Coronary artery (tissue), 2 donors: ENCODE measurements around the gene PTCD1.

Experiments used
- DNase-seq: peaks from one replicate; pipeline ENCODE4 v3.0.0-alpha.2; 2017; ENCODE audit warnings: low spot score
- H3K27ac ChIP-seq, 2 donors: fragments of 200-600 bp; sonication (generic); one replicate each; pipeline ENCODE4 v1.5.1; 2016 to 2019
- H3K4me3 ChIP-seq: fragments of 200-600 bp; sonication (generic); 2 replicates; pipeline ENCODE4 v1.5.1; 2016; ENCODE audit warnings: mild to moderate bottlenecking, moderate library complexity
- TF ChIP-seq, protein P1 (sequence below): fragments of 200-600 bp; sonication (generic); IDR thresholded peaks from one replicate; pipeline ENCODE4 v1.5.1; 2019; ENCODE audit warnings: antibody characterized with exemption

PTCD1 gene

DNA sequence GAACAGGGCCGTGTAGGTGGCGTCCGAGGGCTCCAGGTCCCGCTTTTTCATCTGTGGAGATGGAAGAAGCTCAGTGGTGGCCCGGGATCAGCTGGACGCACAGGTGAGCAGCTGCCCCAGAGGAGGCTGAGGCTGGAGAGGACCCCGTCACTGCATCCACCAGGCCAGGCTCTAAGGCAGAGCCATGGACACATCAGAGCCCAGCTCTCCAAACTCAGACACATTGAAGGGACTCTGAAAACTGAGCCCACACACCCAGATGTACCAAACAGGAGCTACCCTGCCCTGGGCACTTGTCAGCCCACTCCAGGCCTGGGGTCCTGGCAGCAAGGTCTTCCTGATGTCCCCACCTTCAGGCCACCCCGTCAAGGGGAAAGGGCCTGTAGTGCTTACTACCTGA is 8.8 kb downstream of the PTCD1 start:
- DNase-seq, result no peak
- H3K4me3 ChIP-seq, result no peak overlapping the region
- TF ChIP-seq, protein P1, sequence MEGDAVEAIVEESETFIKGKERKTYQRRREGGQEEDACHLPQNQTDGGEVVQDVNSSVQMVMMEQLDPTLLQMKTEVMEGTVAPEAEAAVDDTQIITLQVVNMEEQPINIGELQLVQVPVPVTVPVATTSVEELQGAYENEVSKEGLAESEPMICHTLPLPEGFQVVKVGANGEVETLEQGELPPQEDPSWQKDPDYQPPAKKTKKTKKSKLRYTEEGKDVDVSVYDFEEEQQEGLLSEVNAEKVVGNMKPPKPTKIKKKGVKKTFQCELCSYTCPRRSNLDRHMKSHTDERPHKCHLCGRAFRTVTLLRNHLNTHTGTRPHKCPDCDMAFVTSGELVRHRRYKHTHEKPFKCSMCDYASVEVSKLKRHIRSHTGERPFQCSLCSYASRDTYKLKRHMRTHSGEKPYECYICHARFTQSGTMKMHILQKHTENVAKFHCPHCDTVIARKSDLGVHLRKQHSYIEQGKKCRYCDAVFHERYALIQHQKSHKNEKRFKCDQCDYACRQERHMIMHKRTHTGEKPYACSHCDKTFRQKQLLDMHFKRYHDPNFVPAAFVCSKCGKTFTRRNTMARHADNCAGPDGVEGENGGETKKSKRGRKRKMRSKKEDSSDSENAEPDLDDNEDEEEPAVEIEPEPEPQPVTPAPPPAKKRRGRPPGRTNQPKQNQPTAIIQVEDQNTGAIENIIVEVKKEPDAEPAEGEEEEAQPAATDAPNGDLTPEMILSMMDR, result no peak
- H3K27ac ChIP-seq, result no peak overlapping the region

DNA sequence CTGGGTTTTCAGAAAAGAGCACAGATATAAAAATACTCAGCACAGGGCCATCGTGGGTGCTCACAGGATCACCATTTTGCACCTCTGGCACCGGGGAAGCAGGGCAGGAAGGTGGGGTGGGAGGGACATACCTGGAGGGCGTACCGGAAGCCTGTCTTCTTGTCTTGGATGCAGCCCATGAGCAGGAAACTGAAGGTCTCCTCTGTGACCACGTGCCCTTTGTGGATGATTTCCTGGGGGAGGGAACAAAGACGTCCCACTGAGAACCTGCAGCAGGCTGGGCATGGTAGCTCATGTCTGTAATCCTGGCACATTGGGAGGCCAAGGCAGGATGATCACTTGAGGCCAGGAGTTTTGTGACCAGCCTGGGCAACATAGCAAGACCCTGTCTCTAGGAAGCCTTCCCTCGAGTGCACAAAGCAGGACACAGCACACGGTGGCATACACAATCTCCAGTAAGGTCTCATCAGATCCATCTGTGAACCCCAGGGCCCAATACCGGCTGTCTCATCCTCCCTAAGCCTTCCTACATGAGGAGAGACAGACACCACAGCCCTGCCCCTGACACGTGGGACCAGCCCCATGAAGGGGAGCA is 9.5 kb downstream of the PTCD1 start:
- DNase-seq, result no peak
- TF ChIP-seq, protein P1, result no peak
- no peak overlapping the region for H3K27ac ChIP-seq
- H3K4me3 ChIP-seq, result no peak overlapping the region

DNA sequence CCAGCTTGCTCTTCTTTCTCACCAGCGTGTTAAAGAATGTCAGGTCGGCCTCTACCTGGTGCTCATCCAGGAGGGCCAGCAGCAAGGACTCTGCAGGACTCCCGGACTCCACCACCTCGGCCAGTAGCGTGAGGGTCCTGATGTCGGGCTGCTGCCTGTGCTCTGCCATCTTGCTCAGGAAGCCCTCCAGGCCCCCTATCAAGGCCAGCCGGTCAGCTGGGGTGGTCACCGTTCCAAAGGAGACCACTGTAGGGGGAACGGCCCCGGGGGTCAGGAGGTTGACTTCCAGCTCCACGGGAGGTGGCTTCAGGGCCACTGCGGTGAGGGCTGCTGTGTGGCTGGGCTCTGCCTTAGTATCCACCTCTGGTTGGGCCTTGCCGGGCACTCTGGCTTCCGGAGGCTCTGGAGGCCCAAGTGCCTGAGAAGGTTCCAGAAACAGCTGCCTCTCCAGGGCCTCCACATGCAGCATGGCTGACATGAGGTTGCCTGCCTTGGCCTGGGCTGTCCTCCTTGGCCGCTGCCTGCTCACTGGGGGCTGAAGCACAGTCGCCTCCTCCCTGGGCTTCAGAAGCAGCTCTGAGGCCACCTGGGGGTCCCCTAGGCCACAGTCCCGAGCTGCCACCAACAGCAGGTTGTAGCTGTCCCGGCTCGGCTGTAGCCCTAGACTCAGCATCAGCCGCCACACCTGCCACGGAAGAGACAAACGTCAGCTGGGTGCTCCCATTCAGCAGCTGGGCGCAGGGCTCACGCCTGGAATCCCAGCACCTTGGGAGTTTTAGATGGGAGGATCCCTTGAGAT is 13.5 kb downstream of the PTCD1 start:
- no peak for DNase-seq
- H3K27ac ChIP-seq, result no peak overlapping the region
- TF ChIP-seq, protein P1, result no peak
- no peak overlapping the region for H3K4me3 ChIP-seq

DNA sequence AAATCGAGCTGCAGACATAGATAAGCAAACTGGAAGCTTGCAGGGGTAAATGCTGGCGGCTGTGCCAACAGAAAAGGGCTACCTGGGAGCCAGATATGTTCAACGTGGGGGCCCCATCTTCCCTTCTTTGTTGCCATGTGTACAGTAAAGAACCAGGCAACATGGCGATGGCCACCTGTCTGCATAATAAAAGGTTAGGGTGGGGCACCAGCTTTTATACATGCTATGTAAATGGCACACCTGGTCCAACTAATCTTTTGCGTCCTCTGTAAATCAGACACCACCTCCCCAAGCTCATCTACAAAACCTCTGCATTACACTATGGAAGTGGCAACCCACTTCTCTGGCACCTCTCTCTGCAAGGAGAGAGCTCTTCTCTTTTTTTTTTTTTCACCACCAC is 16.0 kb downstream of the PTCD1 start:
- no peak overlapping the region for H3K4me3 ChIP-seq
- DNase-seq, result no peak
- no peak overlapping the region for H3K27ac ChIP-seq
- TF ChIP-seq, protein P1, result no peak

DNA sequence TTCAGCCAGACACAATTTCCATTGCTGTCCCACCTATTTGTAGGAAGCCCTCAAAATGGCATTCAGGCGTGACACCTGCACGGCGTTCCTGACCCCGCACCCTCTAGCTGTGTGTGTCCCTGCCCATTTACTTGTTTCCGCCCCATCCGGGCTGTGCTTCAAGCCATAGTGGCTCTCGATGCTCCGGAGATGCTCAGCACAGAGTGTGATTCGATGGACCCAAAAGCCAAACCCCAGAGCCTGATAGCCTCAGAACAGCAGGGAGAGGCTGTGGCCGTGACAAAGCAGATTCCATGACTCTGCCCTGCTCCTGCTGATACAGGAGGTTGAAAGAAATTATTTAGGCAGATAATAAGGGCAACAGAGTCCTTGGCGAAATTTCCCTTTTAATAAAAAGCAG is 16.4 kb downstream of the PTCD1 start:
- TF ChIP-seq, protein P1, result no peak
- Histone ChIP-seq H3K27ac (no peak overlapping the region), H3K4me3 (no peak overlapping the region)
- DNase-seq, result no peak

DNA sequence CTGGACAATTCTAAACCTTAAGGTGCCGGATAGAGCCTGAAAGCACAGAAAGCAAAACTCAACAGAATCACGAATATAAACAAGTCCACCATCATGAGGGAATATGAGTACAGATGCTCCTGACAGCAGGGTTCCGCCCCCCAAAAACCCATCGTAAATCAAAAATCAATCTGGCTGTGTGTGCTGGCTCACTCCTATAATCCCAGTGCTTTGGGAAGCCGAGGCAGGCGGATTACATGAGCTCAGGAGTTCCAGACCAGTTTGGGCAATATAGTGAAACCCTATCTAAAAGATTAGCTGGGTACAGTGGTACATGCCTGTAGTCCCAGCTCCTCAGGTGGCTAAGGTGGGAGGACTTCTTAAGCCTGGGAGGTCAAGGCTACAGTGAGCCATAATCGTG is 17.6 kb downstream of the PTCD1 start:
- H3K4me3 ChIP-seq, result no peak overlapping the region
- TF ChIP-seq, protein P1, result no peak
- H3K27ac ChIP-seq, result no peak overlapping the region
- DNase-seq, result no peak

DNA sequence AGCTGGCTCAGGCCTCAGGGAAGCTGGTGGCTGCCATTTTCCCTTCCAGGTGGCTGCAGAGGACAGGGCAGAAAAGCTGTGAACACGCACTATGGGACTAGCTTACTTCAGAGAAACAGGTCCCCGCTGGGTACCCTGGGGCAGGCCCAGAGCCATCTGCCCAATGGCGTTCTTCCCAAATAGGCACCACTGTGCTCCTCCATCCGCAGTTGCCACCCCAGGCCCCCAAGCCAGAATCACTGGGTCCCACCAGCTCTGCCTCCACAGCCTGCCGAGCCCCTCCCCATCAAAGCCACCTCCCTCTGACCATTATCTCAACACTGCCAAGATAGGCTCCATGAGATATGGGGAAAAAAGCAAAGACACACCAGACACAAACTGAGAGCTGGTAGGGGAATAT is 18.4 kb downstream of the PTCD1 start:
- H3K4me3 ChIP-seq, result no peak overlapping the region
- DNase-seq, result no peak
- TF ChIP-seq, protein P1, result no peak
- H3K27ac ChIP-seq, result no peak overlapping the region
